SK-N-MC (cell line): ENCODE results near the gene CTLA4.

Experiments used
- EZH2 ChIP-seq: fragments of 200-600 bp; sonication (generic); IDR thresholded peaks from one replicate; pipeline ENCODE4 v1.6.1; 2017; ENCODE audit warnings: antibody characterized with exemption
- FOXP2 ChIP-seq: optimal IDR thresholded peaks from 2 replicates; pipeline ENCODE3; 2011; ENCODE audit warnings: mild to moderate bottlenecking, moderate library complexity; ENCODE audit not compliant: insufficient read depth; ENCODE audit errors: extremely low read length, control extremely low read depth
- POLR2AphosphoS5 ChIP-seq: IDR thresholded peaks from 2 replicates; pipeline ENCODE4 v1.6.1; 2012; ENCODE audit warnings: mild to moderate bottlenecking, low read depth, low read length, borderline replicate concordance

- no peak for TF ChIP-seq EZH2
- no peak for TF ChIP-seq POLR2AphosphoS5
- no peak for TF ChIP-seq FOXP2
These were observed 6.0 kb upstream of the CTLA4 start for GRCh38 chr2:203861607-203862006.
